B cell (primary cell): ENCODE measurements around the gene KLC4.

ENCODE experiments used
- EZH2 ChIP-seq: IDR thresholded peaks from 2 replicates; pipeline ENCODE4 v1.6.1; 2012; ENCODE audit warnings: borderline replicate concordance, low read depth, mild to moderate bottlenecking, moderate library complexity, low read length; ENCODE audit not compliant: insufficient read depth, poor library complexity, severe bottlenecking
- TF ChIP-seq, protein P1 (sequence below): fragments of 200-600 bp; IDR thresholded peaks from one replicate; pipeline ENCODE4 v1.8.0; 2022; ENCODE audit warnings: antibody characterized with exemption, mild to moderate bottlenecking

- TF ChIP-seq, protein P1, sequence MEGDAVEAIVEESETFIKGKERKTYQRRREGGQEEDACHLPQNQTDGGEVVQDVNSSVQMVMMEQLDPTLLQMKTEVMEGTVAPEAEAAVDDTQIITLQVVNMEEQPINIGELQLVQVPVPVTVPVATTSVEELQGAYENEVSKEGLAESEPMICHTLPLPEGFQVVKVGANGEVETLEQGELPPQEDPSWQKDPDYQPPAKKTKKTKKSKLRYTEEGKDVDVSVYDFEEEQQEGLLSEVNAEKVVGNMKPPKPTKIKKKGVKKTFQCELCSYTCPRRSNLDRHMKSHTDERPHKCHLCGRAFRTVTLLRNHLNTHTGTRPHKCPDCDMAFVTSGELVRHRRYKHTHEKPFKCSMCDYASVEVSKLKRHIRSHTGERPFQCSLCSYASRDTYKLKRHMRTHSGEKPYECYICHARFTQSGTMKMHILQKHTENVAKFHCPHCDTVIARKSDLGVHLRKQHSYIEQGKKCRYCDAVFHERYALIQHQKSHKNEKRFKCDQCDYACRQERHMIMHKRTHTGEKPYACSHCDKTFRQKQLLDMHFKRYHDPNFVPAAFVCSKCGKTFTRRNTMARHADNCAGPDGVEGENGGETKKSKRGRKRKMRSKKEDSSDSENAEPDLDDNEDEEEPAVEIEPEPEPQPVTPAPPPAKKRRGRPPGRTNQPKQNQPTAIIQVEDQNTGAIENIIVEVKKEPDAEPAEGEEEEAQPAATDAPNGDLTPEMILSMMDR: no peak
- TF ChIP-seq EZH2: no peak
Measured at GRCh38 chr6:43081043-43081442, 21.6 kb downstream of the KLC4 start.
